Measurements from ENCODE around the gene LBH. TPM values are rescaled to one million over a fixed set of nuclear protein-coding genes. Genes with fewer than 3 reads are reported as not detected.
"Not testable (repeated sequence)": the region's sequence is repeated elsewhere in the genome, so short reads cannot be mapped to it uniquely, and the experiment has no call there.

Gene LBH
- total RNA-seq, 1 experiment from 2014 or later: 7.1 TPM

DNA sequence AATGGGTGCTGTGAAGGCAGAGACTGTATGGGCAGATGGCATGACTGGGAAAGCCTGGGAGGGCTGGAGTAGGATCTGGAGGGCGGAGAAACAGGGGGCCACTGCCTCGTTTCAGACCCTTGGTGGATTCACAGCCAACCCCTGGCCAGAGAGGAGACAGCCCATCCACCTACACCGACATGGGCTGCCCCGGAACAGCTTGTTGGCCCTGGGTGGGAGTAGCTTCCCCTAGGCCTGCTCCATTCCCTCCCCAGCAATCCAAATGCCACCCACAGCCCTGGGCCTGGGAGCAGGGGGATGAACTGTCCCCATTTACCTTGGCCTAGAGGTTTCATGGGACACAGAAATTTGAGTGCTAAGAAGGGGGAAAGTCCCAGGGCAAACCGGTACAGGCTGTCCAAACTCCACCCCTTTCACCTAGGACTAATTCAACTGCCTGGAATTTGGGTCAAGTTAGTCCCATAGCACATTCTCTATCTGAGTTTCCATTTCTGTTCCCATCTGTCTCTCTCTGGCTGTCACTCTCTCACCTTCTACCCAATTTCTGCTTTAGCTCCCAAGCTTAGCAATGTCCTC lies 37.0 kb downstream of the LBH start:
- Histone ChIP-seq H3K9ac (ENCODE audit: low read length) (no peak overlapping the region), H3K4me1 (ENCODE audit: low read length) (no peaks in the 10 kb centered on the region), H3K27me3 (ENCODE audit: low read length) (no peaks in the 10 kb centered on the region), H3K79me2 (ENCODE audit: low read length) (no peaks in the 10 kb centered on the region), H3K4me3 (ENCODE audit: low read length) (no peak overlapping the region), H3K36me3 (ENCODE audit: insufficient read depth, low read length) (no peaks in the 10 kb centered on the region), H4K20me1 (ENCODE audit: insufficient read depth, low read depth, low read length) (no peaks in the 10 kb centered on the region), H2AFZ (ENCODE audit: low read length) (no peak overlapping the region), H3K4me2 (ENCODE audit: low read depth, low read length, poor library complexity, severe bottlenecking) (no peak overlapping the region), H3K9me3 (ENCODE audit: low read length) (no peaks in the 10 kb centered on the region), H3K27ac (ENCODE audit: low read length) (no peak overlapping the region), H3K9me2 (replicated peaks; ENCODE audit: insufficient read depth, low read length) (no peaks in the 10 kb centered on the region)
- no peak for DNase-seq

GRCh38 chr2:30269114-30269770 lies 37.9 kb downstream of the LBH start:
- H3K9me3 ChIP-seq (ENCODE audit: low read length); H3K36me3 ChIP-seq (ENCODE audit: insufficient read depth, low read length); H3K4me2 ChIP-seq (ENCODE audit: low read depth, low read length, poor library complexity, severe bottlenecking); DNase-seq; H3K27me3 ChIP-seq (ENCODE audit: low read length); H3K4me3 ChIP-seq (ENCODE audit: low read length); H3K27ac ChIP-seq (ENCODE audit: low read length); H3K9me2 ChIP-seq (replicated peaks; ENCODE audit: insufficient read depth, low read length); H3K9ac ChIP-seq (ENCODE audit: low read length); H3K4me1 ChIP-seq (ENCODE audit: low read length); H4K20me1 ChIP-seq (ENCODE audit: insufficient read depth, low read depth, low read length); H2AFZ ChIP-seq (ENCODE audit: low read length); H3K79me2 ChIP-seq (ENCODE audit: low read length): not testable (repeated sequence)

DNA sequence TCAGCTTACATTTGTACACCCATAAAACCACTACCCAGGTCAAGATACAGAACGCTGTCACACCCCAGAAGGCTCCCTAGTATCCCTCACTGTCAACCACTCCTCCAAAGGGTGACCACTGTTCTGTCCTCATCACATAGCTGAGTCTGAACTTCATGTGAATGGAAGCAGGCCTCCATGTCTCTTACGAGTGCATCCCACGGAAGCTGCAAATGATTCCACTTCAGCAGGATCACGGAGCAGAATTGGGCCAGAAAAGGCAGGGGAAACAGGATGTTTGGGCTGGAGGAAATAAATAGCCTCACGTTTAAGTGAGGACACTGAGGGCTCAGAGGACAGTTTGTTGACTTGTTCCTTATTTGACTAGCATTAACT lies 38.4 kb downstream of the LBH start:
- H3K27ac ChIP-seq (ENCODE audit: low read length): no peak overlapping the region
- no peak overlapping the region for H3K4me2 ChIP-seq (ENCODE audit: low read depth, low read length, poor library complexity, severe bottlenecking)
- H3K36me3 ChIP-seq (ENCODE audit: insufficient read depth, low read length): no peaks in the 10 kb centered on the region
- DNase-seq: no peak
- no peaks in the 10 kb centered on the region for H3K9me3 ChIP-seq (ENCODE audit: low read length)
- H3K27me3 ChIP-seq (ENCODE audit: low read length): no peaks in the 10 kb centered on the region
- H3K4me3 ChIP-seq (ENCODE audit: low read length): no peak overlapping the region
- no peak overlapping the region for H2AFZ ChIP-seq (ENCODE audit: low read length)
- no peaks in the 10 kb centered on the region for H3K79me2 ChIP-seq (ENCODE audit: low read length)
- no peak overlapping the region for H3K9ac ChIP-seq (ENCODE audit: low read length)
- H4K20me1 ChIP-seq (ENCODE audit: insufficient read depth, low read depth, low read length): no peaks in the 10 kb centered on the region
- H3K9me2 ChIP-seq (replicated peaks; ENCODE audit: insufficient read depth, low read length): no peaks in the 10 kb centered on the region
- no peaks in the 10 kb centered on the region for H3K4me1 ChIP-seq (ENCODE audit: low read length)

- DNase-seq: no peak
- Histone ChIP-seq H3K36me3 (ENCODE audit: insufficient read depth, low read length) (no peaks in the 10 kb centered on the region), H3K27me3 (ENCODE audit: low read length) (no peaks in the 10 kb centered on the region), H3K9ac (ENCODE audit: low read length) (no peak overlapping the region), H3K9me3 (ENCODE audit: low read length) (no peaks in the 10 kb centered on the region), H3K4me1 (ENCODE audit: low read length) (no peaks in the 10 kb centered on the region), H3K27ac (ENCODE audit: low read length) (no peak overlapping the region), H4K20me1 (ENCODE audit: insufficient read depth, low read depth, low read length) (no peaks in the 10 kb centered on the region), H3K9me2 (replicated peaks; ENCODE audit: insufficient read depth, low read length) (no peaks in the 10 kb centered on the region), H3K4me2 (ENCODE audit: low read depth, low read length, poor library complexity, severe bottlenecking) (no peak overlapping the region), H3K4me3 (ENCODE audit: low read length) (no peak overlapping the region), H3K79me2 (ENCODE audit: low read length) (no peaks in the 10 kb centered on the region), H2AFZ (ENCODE audit: low read length) (no peak overlapping the region)
Observed at GRCh38 chr2:30270166-30270565, 38.8 kb downstream of the LBH start.

GRCh38 chr2:30271301-30271700 lies 40.0 kb downstream of the LBH start:
- Histone ChIP-seq H3K4me3 (ENCODE audit: low read length) (no peak overlapping the region), H2AFZ (ENCODE audit: low read length) (no peak overlapping the region), H3K4me1 (ENCODE audit: low read length) (no peaks in the 10 kb centered on the region), H3K36me3 (ENCODE audit: insufficient read depth, low read length) (no peaks in the 10 kb centered on the region), H3K9me2 (replicated peaks; ENCODE audit: insufficient read depth, low read length) (no peaks in the 10 kb centered on the region), H3K9ac (ENCODE audit: low read length) (no peak overlapping the region), H3K9me3 (ENCODE audit: low read length) (no peaks in the 10 kb centered on the region), H4K20me1 (ENCODE audit: insufficient read depth, low read depth, low read length) (no peaks in the 10 kb centered on the region), H3K4me2 (ENCODE audit: low read depth, low read length, poor library complexity, severe bottlenecking) (no peak overlapping the region), H3K79me2 (ENCODE audit: low read length) (no peaks in the 10 kb centered on the region), H3K27me3 (ENCODE audit: low read length) (no peaks in the 10 kb centered on the region), H3K27ac (ENCODE audit: low read length) (no peak overlapping the region)
- no peak for DNase-seq

DNA sequence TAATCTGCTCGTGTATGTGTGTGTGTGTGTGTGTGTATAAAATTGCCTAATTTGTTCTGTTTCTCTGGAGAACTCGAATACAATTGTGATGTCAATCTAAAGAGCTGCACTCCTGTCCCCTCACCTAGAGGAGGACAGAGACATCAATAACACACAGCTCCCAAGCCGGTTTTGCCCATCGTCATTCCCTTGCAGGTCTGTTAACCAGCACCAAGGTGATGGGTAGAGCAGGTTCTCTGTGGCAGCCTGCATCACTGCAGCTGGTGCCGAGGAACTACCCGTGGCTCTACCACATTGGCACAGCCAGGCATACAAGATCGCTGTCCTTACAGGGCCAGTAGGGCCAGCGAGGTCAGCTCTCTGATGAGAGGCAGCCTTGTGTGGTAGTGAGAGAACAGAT lies 41.0 kb downstream of the LBH start:
- no peak overlapping the region for H3K27ac ChIP-seq (ENCODE audit: low read length)
- H3K4me1 ChIP-seq (ENCODE audit: low read length): peaks cover 5% of the 10 kb centered on the region; the same call in 1 of the 2 replicates
- H3K4me3 ChIP-seq (ENCODE audit: low read length): no peak overlapping the region
- no peaks in the 10 kb centered on the region for H3K36me3 ChIP-seq (ENCODE audit: insufficient read depth, low read length)
- no peak overlapping the region for H3K4me2 ChIP-seq (ENCODE audit: low read depth, low read length, poor library complexity, severe bottlenecking)
- H3K9me3 ChIP-seq (ENCODE audit: low read length): no peaks in the 10 kb centered on the region
- H3K79me2 ChIP-seq (ENCODE audit: low read length): no peaks in the 10 kb centered on the region
- no peak for DNase-seq
- H2AFZ ChIP-seq (ENCODE audit: low read length): no peak overlapping the region
- no peaks in the 10 kb centered on the region for H4K20me1 ChIP-seq (ENCODE audit: insufficient read depth, low read depth, low read length)
- H3K27me3 ChIP-seq (ENCODE audit: low read length): no peaks in the 10 kb centered on the region
- no peaks in the 10 kb centered on the region for H3K9me2 ChIP-seq (replicated peaks; ENCODE audit: insufficient read depth, low read length)
- H3K9ac ChIP-seq (ENCODE audit: low read length): no peak overlapping the region

DNA sequence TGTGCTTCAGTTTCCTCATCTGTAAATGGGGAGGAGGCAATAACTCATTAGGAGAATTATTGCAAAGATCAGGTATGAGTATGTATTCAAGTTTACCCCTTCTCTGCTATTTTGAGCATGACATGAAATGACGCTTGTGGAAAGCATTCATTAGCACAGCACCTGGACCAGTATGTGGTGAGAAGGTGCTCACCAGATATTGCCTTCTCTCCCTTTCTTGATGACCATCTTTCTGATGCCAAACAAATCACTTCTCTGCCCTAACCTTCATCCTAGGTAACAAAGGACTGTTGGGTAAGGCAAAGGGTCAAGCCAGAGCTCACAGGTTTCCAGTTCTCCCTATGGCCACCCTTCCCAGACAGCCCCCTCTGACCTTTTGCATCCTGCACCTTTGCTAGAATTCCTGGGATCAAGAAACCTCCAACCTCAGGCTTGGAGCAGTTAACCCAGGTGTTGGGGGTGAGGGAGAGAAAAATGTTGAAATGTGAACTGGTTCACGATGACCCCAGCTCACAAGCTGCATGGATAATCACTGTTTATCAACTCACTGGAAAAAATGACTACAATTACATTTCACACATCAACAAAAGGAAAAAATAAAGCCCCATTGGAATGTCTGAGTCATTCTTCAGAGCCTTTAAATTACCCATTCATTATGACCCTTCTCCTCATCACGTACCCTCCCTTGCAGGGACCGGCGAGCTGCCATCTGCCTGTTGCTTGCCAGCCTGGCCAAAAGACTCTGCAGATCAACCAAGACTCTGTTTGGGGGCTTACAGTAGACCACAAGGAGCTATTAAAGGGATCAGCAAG lies 41.6 kb downstream of the LBH start:
- no peaks in the 10 kb centered on the region for H3K36me3 ChIP-seq (ENCODE audit: insufficient read depth, low read length)
- H3K27ac ChIP-seq (ENCODE audit: low read length): no peak overlapping the region
- no peak overlapping the region for H3K9ac ChIP-seq (ENCODE audit: low read length)
- H3K4me1 ChIP-seq (ENCODE audit: low read length): peaks cover 5% of the 10 kb centered on the region; the same call in 1 of the 2 replicates
- no peak for DNase-seq
- no peaks in the 10 kb centered on the region for H4K20me1 ChIP-seq (ENCODE audit: insufficient read depth, low read depth, low read length)
- H3K9me3 ChIP-seq (ENCODE audit: low read length): no peaks in the 10 kb centered on the region
- no peaks in the 10 kb centered on the region for H3K27me3 ChIP-seq (ENCODE audit: low read length)
- no peaks in the 10 kb centered on the region for H3K79me2 ChIP-seq (ENCODE audit: low read length)
- H3K9me2 ChIP-seq (replicated peaks; ENCODE audit: insufficient read depth, low read length): no peaks in the 10 kb centered on the region
- H3K4me2 ChIP-seq (ENCODE audit: low read depth, low read length, poor library complexity, severe bottlenecking): no peak overlapping the region
- H2AFZ ChIP-seq (ENCODE audit: low read length): no peak overlapping the region
- H3K4me3 ChIP-seq (ENCODE audit: low read length): no peak overlapping the region

DNA sequence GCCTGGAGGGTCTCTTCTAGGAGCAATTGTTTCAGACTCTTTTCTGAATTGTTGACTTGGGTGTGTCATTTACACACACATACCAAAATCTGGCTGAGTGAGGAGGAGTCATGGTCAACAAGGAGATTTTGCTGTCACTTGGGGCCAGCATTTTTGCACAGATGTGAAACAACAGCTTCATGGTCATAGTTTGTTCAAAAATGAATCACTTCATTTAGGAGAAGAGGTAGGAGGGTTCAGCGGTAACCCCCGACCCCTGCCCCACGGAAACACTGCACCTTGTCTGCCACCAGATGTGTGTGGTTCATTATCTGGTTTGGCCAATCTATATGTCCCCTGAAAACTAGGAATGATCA lies 42.2 kb downstream of the LBH start:
- no peak overlapping the region for H2AFZ ChIP-seq (ENCODE audit: low read length)
- no peak overlapping the region for H3K27ac ChIP-seq (ENCODE audit: low read length)
- no peak for DNase-seq
- H3K9ac ChIP-seq (ENCODE audit: low read length): no peak overlapping the region
- no peak overlapping the region for H3K4me2 ChIP-seq (ENCODE audit: low read depth, low read length, poor library complexity, severe bottlenecking)
- no peaks in the 10 kb centered on the region for H3K9me3 ChIP-seq (ENCODE audit: low read length)
- no peaks in the 10 kb centered on the region for H3K36me3 ChIP-seq (ENCODE audit: insufficient read depth, low read length)
- H3K4me1 ChIP-seq (ENCODE audit: low read length): peaks cover 5% of the 10 kb centered on the region; the same call in 1 of the 2 replicates
- no peaks in the 10 kb centered on the region for H3K27me3 ChIP-seq (ENCODE audit: low read length)
- no peak overlapping the region for H3K4me3 ChIP-seq (ENCODE audit: low read length)
- H4K20me1 ChIP-seq (ENCODE audit: insufficient read depth, low read depth, low read length): no peaks in the 10 kb centered on the region
- H3K9me2 ChIP-seq (replicated peaks; ENCODE audit: insufficient read depth, low read length): no peaks in the 10 kb centered on the region
- H3K79me2 ChIP-seq (ENCODE audit: low read length): no peaks in the 10 kb centered on the region

Measured in Karpas-422 (cell line).